Epithelial cell of proximal tubule (primary cell): ENCODE data around the gene SLAMF8. TPM values are rescaled to one million over a fixed set of nuclear protein-coding genes. Genes with fewer than 3 reads are reported as not detected.

Experiments
- DNase-seq: peaks from one replicate; pipeline ENCODE4 v3.0.0-alpha.2; 2011; ENCODE audit warnings: low read depth
- H3K4me3 ChIP-seq: 2 replicates; pipeline ENCODE4 v1.5.1; 2011; ENCODE audit warnings: low read depth, mild to moderate bottlenecking, low read length
- CTCF ChIP-seq: conservative IDR thresholded peaks from 2 replicates; pipeline ENCODE4 v1.5.1; 2012; ENCODE audit warnings: low read depth, mild to moderate bottlenecking, low read length
- total RNA-seq: library from RNA; depleted of rRNA; stranded (reverse); fragments of >200 nt; gene quantifications from 2 replicates; pipeline ENCODE4 v1.2.3, GENCODE V29; 2015

Gene SLAMF8
- total RNA-seq = not detected in 2 replicates

DNA sequence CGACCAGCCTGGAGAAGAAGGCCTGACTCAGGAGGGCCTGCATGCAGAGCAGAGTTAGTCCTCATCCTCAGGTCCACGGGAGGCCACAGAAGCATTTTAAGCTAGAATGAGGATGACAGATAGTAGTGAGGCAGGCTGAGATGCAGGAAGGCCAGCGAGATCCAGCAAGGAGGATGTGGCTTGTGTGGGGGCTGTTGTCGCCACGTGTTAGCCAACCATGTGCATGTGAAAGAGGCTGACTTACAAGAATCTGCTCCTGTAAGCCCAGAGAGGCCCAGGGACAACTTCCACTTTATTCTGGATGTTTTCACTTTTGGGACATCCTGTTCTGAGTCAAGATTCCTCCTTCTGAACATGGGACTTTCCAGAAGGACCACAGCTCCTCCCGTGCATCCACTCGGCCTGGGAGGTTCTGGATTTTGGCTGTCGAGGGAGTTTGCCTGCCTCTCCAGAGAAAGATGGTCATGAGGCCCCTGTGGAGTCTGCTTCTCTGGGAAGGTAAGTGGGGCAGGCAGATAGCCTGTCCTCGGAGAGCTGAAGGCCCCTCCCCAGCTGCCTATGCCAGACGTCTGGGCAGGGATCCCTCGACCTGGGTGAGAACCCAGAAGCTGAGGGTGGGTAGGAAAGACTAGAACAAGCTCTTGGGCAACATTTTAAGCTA, at the start of gene SLAMF8:
Gene SLAMF8, plus strand, starts transcription at position 433 of the 661 bp plus-strand sequence. Its CDS starts 26 bp downstream, at position 459.
- TF ChIP-seq CTCF = no peak
- H3K4me3 ChIP-seq = no peak within 1 kb of the TSS
- no peak for DNase-seq

DNA sequence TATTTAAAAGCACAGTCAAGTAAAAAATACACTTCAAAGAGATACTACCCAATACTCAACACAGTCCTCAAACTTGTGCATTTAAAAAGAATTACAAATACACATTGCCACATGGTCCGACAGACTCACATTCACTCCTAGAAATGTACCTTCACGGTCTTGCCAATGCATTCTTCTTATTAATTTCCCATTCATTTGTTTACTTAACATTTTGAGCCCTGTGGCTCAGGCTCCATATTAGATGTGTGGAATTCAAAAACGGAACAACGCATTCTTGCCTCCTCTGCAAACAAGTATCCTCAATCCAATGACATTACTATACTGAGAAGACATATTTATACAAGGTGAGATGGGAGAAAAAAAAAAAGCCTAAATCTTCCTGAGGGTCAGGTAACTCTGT, 48.4 kb upstream of the SLAMF8 start:
- H3K4me3 ChIP-seq = no peak overlapping the region
- TF ChIP-seq CTCF = no peak
- DNase-seq = no peak

- no peak overlapping the region for H3K4me3 ChIP-seq
- no peak for DNase-seq
- no peak for TF ChIP-seq CTCF
These were observed 47.2 kb upstream of the SLAMF8 start for GRCh38 chr1:159779403-159779851.

DNA sequence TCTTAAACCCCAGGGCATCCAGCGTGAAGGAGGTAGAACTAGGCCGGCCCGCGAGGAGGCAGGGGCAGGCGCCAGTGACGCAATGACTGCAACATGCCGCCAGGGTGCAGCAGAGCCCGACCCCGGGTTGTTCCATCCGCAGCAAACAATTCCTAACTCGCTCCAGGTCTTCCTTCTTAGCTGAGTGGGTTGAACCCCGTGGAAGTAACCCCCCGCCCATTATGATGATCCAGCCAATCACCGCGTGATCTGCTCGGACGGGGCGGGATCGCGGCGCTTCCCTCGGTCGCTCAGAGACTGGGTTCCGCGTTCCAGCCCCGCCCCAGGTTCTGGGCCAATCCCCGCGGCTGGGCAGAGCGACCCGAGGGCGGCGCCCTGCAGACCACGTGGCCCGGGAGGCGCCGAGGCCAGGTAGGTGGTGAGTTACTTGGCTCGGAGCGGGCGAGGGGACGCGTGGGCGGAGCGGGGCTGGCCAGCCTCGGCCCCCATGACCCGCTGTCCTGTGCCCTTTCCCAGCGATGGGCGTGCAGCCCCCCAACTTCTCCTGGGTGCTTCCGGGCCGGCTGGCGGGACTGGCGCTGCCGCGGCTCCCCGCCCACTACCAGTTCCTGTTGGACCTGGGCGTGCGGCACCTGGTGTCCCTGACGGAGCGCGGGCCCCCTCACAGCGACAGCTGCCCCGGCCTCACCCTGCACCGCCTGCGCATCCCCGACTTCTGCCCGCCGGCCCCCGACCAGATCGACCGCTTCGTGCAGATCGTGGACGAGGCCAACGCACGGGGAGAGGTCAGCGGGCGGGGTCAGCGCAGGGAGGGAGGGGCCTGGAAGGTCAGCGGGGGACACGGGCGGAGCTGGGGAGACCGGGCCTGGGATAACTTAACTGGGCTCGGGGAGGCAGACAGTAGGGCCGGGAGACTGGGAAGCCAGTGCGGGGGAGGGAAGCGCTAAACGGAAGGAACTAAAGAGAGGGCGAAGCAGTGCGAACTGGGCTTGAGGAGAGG, 45.8 kb upstream of the SLAMF8 start, which contains the start of gene DUSP23:
Gene DUSP23, plus strand, starts transcription at position 380 of the 1,000 bp plus-strand sequence. Its CDS starts 139 bp downstream, at position 519.
- peak; percentile 88 for DNase-seq
- TF ChIP-seq CTCF = peak; percentile 91
- H3K4me3 ChIP-seq = peak within 1 kb of the TSS; percentile 85

- no peak for TF ChIP-seq CTCF
- peak overlapping the region; percentile 85 for H3K4me3 ChIP-seq
- DNase-seq = no peak
These were observed 44.7 kb upstream of the SLAMF8 start for GRCh38 chr1:159781992-159782391.

DNA sequence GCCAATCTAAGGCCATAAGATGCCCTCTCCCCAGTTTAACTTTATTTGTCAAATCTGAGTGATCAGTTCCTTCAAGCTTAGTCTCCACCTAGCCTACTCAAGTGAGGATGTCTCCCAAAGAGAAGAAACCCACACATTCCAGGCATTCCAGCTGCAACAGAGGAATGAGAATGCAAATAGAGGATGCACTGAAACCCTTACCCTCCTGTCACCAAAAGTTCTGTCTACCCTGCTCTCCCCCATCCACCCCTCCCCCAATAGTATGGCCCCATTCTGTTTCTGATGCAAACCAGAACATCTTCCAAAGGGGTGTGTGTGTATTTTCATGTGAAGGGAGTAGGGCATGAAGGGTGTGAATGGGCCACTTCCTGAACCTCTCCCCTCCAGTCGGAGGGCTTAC, 42.9 kb upstream of the SLAMF8 start:
- DNase-seq = no peak
- TF ChIP-seq CTCF = no peak

More for the DNA sequence above, 42.9 kb upstream of the SLAMF8 start:
- H3K4me3 ChIP-seq = no peak overlapping the region
